Small intestine (tissue), 4 donors: ENCODE data around the gene PDK1. TPM values are rescaled to one million over a fixed set of nuclear protein-coding genes. Genes with fewer than 3 reads are reported as not detected.

Experiments used
- polyA plus RNA-seq, 4 donors: library from polyadenylated mRNA; stranded (reverse) in 3 of 4; unstranded in 1 of 4; fragments of 200-250 nt in 3 of 4; fragments of 120-200 nt in 1 of 4; gene quantifications; one replicate each; pipeline versions ENCODE4 v1.2.1 to v1.2.3, GENCODE V29; 2013
- donor health status: healthy with polysubstance abuse.
- donor health status: Bipolar disorder and iron deficiency.
- donor health status: healthy.

PDK1 gene
- polyA plus RNA-seq, 4 donors, result 2.7 to 13.1 (median 4.8) TPM

Other genes starting within 250 kb of the PDK1 start
- 10 to 100 TPM; 33.2 to 81.0 (median 48.4) TPM for gene ITGA6, start 128.5 kb upstream of the PDK1 start, polyA plus RNA-seq
- 1 to 10 TPM in 2 of 4 donors, under 1 TPM in 2; 0.45 to 7.2 (median 3.4) TPM for gene RAPGEF4, start 179.8 kb downstream of the PDK1 start, polyA plus RNA-seq